Measurements from ENCODE around the gene DLX3.
"Not testable (repeated sequence)": the region's sequence is repeated elsewhere in the genome, so short reads cannot be mapped to it uniquely, and the experiment has no call there.

The DLX3 gene

GRCh38 chr17:49995055-49995738 lies at the start of gene DLX3:
DLX3 (minus strand) TSS chr17:49995224; CDS start chr17:49994998, 226 bp downstream.
- peak; percentile 79 to 93 (median 84) for DNase-seq

- DNase-seq = peak in 1 of 3 experiments; percentile 85
Observed at GRCh38 chr17:50044483-50044882, 49.5 kb upstream of the DLX3 start.

GRCh38 chr17:50043290-50044148 lies 48.5 kb upstream of the DLX3 start:
- DNase-seq = no peak

- DNase-seq = no peak
Observed at GRCh38 chr17:50042211-50042610, 47.2 kb upstream of the DLX3 start.

- DNase-seq = not testable (repeated sequence)
Observed at GRCh38 chr17:50040496-50040895, 45.5 kb upstream of the DLX3 start.

- DNase-seq = no peak
Observed at GRCh38 chr17:50039058-50039457, 44.0 kb upstream of the DLX3 start.

GRCh38 chr17:50037321-50038107 lies 42.5 kb upstream of the DLX3 start:
- DNase-seq = no peak

GRCh38 chr17:50036455-50037261 lies 41.6 kb upstream of the DLX3 start:
- peak in 1 of 3 experiments; percentile 31 for DNase-seq

- no peak for DNase-seq
Observed at GRCh38 chr17:50035945-50036344, 40.9 kb upstream of the DLX3 start.

- DNase-seq = no peak
Observed at GRCh38 chr17:50035421-50035879, 40.4 kb upstream of the DLX3 start.

GRCh38 chr17:50034498-50035364 lies 39.7 kb upstream of the DLX3 start:
- no peak for DNase-seq

GRCh38 chr17:50033316-50033715 lies 38.3 kb upstream of the DLX3 start:
- no peak for DNase-seq

GRCh38 chr17:50029185-50029584 lies 34.2 kb upstream of the DLX3 start:
- no peak for DNase-seq

GRCh38 chr17:50028736-50029120 lies 33.7 kb upstream of the DLX3 start:
- DNase-seq = no peak

- DNase-seq = no peak
Observed at GRCh38 chr17:50027881-50028735, 33.1 kb upstream of the DLX3 start.

- DNase-seq = peak in 1 of 3 experiments; percentile 25
Observed at GRCh38 chr17:50027172-50027880, 32.3 kb upstream of the DLX3 start.

GRCh38 chr17:50026837-50027171 lies 31.8 kb upstream of the DLX3 start:
- peak; percentile 56 to 80 (median 73) for DNase-seq

- DNase-seq = no peak
Observed at GRCh38 chr17:50026046-50026675, 31.1 kb upstream of the DLX3 start.

- no peak for DNase-seq
Observed at GRCh38 chr17:50024808-50025207, 29.8 kb upstream of the DLX3 start.
